GM18520 (cell line): ENCODE measurements around the gene TIGD7.
"Not testable (repeated sequence)": the region's sequence is repeated elsewhere in the genome, so short reads cannot be mapped to it uniquely, and the experiment has no call there.

Source experiments
- ATAC-seq: cut with Tn5 transposase; IDR thresholded peaks from one replicate; pipeline ENCODE4 v1.9.1; 2021; ENCODE audit not compliant: unreplicated experiment

The TIGD7 gene

DNA sequence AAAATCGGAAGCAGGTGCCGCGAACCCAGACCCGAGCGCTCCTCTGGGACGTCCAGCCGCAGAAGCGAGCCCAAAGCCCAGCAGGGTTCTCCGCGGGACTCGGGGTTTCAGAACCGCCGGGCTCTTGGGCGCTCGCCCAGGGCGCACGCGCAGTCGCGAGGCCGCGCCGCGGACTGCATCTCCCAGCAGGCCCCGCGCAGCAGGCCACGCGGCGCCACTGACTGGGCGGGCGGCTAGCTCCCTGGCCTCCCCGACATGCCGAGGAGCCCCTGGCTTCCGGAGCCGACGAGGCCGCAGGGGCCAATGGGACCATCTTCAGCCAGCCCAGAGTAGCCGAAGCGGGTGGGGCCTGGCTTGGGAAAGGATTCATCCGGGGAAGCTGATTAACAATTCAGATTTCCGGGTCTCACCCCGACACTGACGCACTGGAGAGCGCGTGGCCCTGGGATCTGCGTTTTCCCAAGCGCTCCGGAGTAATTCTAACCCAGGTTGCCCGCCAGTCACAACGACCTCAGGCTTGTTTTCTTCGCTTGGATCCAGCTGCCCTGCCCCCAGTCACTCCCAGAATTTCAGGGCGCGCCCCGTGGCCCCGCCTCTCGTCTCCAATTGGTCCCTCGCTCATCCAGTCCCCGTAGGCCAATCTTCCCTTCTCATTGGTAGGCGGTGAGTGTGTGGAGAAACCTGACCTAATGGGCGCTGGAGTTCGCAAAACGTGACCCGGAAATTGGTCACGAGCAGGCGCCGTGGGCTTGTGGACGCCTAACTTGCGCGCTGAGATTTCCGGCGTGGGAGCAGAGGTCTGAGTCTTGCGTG, 22.3 kb downstream of the TIGD7 start, which contains the start of gene ZNF263:
Gene ZNF263, plus strand, starts transcription at position 762 of the 813 bp plus-strand sequence. CDS start 328 bp downstream, outside the sequence.
- peak; percentile 74 for ATAC-seq

DNA sequence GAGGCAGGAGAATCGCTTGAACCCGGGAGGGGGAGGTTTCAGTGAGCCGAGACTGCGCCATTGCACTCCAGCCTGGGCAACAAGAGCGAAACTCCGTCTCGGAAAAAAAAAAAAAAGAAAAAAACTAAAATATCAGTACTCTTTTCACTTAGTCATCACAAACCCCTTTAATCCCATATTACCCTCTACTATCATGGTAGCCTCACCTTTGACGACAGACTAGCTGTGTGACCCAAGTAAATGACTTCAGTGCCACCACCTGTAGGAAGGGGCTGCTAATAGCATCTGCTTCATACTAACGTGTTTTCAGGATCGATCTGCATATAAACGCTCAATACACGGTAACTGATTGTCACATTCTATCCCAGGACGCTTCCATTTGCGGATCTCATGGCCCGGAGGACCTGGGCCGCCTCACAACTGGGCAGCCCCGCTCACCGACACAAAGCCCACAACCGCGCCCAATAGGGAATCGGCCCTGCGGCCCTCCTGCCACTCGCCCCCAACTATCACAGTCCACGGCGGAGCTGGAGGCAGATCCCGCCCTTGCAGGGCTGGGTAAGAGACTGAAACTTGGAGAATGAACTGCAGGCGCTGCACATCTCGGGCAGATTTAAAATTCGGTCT, 23.0 kb downstream of the TIGD7 start:
- peak; percentile 3 for ATAC-seq

GRCh38 chr16:3281222-3281820, 23.9 kb downstream of the TIGD7 start:
- ATAC-seq, result no peak

DNA sequence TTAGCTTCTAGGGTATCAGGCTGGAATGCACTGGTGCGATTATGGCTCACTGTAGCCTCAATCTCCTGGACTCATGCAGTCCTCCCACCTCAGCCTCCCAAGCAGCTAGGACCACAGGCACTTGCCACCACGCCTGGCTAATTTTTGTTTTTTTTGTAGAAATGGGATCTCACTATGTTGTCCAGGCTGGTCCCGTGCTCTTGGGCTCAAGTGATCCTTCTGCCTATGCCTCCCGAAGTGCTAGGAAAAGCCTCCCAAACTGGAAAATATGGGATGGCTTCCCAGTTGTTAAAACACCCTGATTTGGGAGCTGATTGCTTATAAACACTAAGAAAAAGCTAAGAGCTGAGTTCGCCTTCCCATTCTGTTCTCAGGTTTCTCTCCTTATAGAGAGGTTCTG, 28.6 kb downstream of the TIGD7 start:
- ATAC-seq, result no peak

- ATAC-seq, result no peak
Observed at GRCh38 chr16:3274947-3275346, 30.3 kb downstream of the TIGD7 start.

- no peak for ATAC-seq
Observed at GRCh38 chr16:3274490-3274889, 30.7 kb downstream of the TIGD7 start.

DNA sequence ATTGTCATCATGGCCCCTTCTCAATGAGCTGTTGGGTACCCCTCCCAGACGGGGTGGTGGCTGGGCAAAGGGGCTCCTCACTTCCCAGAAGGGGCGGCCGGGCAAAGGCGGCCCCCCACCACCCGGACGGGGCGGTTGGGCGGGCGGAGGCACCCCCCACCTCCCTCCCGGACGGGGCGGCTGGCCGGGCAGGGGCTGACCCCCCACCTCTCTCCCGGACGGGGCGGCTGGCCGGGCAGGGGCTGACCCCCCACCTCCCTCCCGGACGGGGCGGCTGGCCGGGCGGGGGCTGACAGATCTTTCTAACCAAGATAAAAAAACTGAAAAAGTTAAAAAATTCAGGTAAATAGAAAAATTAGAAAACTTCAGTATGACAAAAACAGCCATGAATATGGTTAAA, 33.9 kb downstream of the TIGD7 start:
- not testable (repeated sequence) for ATAC-seq

GRCh38 chr16:3270718-3271117, 34.5 kb downstream of the TIGD7 start:
- ATAC-seq, result not testable (repeated sequence)

- ATAC-seq, result no peak
Observed at GRCh38 chr16:3268294-3268693, 36.9 kb downstream of the TIGD7 start.

- ATAC-seq, result no peak
Observed at GRCh38 chr16:3266873-3267537, 38.2 kb downstream of the TIGD7 start.

DNA sequence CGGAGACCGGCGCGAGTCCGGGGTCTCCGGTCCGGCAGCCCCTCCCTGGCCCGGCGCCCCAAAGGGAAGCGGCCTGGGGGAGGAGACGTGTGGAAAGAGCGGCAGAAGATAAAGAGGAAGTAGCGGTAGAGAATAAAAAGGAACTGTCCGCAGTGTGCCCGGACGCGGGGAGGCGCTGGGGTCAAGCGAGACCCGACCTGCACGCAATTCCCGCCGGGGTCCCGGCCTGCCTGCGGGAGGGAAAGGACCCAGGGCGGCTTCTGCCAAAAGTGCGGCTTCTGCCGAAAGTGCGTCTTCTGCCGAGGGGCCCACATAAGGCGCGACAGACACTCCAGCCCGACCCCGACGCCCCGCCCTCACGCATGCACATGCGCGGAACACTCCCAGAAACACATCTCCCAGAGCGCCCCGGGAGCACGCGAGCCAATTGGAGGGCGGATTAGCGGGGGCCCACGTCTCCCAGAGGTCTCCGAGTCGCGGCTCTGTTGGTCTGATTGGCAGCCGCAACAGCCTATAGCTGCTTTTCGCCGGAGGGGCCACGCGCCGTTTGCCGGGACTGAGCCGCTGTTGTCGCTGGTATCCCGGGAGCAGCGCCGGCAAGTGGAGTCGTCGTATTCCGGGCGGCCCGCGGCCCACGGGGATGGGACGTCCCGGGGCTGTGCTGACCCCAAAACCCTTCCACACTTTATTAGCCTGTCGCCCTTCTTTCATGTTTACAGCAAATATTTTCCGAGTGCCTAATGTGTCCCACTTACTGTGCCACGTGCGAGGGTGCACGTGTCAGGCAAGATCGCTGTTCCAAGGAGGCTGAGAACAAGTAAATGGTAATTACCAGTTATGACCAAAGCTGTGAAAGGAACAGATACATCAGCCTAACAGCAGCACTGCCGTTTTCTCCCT, 40.8 kb downstream of the TIGD7 start:
- ATAC-seq, result peak; percentile 69

DNA sequence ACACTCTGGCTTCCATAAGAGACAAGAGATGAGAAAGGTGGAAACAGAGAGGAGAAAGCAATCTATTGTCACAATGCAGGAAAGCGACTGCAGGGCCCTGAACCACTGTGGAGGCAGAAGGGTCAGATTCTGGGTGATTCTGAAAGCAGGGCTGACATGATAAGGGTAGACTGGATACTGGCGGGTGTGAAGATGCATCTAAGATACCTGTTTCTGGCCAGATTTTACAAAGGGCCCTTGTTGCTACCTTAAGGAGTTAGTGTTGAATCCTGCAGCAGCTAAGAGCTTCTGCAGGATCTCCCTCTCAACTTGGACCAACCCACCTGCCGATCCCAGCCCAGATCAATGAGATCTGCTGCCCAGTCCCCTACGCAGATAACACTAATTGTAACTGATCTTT, 42.7 kb downstream of the TIGD7 start:
- no peak for ATAC-seq

GRCh38 chr16:3259836-3260235, 45.4 kb downstream of the TIGD7 start:
- no peak for ATAC-seq

- no peak for ATAC-seq
Observed at GRCh38 chr16:3256866-3257465, 48.3 kb downstream of the TIGD7 start.

DNA sequence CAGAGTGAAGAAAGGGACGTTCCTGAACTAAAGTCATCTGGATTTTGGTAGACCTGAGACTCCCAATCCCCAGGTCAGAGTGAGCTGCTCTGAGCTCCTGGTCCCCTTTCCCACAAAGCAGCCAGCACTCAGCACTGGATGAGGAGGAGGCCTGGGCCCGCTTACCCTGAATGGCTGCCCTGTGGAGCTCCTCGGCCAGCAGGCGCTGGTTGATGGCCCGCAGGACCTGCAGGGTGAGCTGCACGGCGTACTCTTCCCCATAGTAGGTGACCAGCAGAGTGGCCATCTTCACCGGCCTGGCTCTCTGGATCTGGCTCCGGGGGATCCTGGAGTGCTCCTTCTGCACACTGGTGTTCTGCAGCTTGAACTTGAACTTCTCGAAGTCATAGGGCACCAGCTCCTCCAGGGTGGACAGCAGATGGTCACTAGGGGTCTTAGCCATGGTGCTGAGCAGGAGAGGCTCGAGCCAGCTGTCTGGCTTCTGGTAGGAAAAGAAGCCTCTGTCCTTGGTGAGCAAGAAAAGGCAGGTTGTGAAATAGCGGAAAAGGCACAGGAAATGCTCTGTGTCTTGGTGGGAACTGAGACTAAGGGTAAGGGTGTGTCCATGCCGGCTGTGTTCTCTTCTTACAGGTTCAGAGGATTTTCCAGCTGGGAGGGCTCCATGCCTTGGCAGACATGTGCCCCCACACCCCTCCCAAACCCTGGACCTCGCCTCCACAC, 48.9 kb downstream of the TIGD7 start, which contains the start of gene MEFV:
Gene MEFV, minus strand, starts transcription at position 488 of the 720 bp plus-strand sequence. Its CDS starts 46 bp downstream, at position 442.
- ATAC-seq, result no peak

DNA sequence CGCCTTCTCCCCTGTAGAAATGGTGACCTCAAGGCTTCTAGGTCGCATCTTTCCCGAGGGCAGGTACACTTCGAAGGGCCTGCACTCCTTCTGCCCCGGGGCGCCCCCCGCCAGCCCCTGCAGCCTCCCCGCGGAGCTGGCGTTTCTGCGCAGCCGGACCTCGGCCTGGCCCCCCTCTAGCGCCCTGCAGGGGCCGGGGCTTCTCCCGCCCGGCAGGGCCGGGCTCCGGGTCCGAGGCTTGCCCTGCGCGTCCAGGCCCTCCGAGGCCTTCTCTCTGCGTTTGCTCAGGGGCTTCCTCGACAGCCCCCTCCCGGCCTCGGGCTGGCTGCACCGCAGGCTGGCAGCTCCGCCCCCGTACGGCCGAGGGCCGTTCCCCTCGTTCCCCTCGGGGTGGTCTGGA, 50.9 kb downstream of the TIGD7 start:
- no peak for ATAC-seq

DNA sequence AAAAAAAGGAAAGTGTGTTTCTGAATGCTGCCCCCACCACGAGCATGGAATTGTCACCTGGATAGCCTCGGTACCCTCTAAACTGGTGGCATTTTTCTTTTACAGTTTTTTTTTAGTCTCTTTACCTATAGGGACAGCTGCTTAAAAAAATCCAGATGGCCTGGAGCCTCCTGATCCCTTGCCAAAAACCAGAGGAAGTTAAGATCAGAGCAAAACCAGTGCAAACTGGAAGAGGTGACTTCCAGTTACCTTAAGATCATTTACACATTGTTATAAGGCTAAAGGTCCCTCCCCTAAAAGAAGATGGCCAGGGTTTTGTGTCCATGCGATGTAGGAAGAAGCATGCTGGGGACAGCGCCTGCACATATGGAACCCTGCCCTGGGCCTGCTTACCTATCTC, 52.3 kb downstream of the TIGD7 start:
- no peak for ATAC-seq

DNA sequence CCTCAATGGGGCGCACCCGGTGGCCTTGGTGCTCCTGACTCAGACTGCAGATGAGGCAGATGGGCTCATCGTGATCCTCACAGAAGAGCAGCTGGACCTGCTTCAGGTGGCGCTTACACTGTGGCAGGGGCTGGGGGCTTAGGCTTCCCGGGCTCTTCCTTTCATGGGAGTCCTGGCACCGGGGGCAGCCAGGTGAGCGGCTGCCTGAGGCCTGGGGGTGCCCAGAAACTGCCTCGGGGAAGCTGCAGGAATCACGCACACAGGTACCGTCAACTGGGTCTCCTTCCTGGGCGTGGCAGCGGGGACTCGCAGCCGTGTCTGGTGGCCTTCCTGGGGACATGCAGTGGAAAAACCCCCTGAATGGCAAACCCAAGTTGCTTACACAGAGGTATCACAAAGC, 55.8 kb downstream of the TIGD7 start:
- no peak for ATAC-seq

GRCh38 chr16:3249020-3249419, 56.2 kb downstream of the TIGD7 start:
- no peak for ATAC-seq
